ENCODE data around the gene APOA5.

DNA sequence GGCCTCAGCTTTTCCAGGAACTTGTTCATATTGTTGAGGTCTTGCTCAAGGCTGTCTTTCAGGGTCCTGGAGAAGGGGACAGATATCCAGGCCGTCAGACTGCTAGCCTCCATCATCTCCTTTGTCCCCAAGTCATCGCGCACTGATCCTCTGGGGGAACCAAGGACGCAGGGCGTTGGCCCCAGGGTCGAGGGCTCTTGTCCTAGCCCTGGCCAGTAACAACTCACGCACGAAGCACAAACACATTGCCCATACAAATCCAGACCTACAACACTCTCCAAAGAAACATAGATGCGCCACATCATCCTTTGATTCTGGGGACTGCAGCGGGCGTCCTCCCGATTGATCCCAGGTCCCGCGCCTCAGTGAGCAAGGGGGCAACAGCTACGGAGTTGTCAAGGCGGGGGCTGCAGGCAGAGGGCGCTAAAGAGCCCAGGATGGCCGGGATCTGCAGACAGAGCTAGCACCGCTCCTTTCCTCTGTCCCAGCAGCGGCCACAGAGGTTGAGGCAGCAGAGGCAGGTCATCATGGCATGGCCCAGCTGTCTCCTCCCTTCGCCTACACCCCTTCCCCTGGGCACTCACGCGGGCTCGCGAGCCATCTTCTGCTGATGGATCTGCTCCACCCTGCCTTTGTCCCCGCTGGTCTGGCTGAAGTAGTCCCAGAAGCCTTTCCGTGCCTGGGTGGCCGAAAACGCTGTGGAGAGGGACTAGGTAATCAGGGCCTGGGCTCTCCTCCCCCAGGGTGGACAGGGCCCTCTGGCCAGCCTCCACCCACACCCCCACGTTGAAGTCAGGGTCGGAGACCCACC is 472 bp downstream of the APOA5 start:
- TF ChIP-seq, protein P1, sequence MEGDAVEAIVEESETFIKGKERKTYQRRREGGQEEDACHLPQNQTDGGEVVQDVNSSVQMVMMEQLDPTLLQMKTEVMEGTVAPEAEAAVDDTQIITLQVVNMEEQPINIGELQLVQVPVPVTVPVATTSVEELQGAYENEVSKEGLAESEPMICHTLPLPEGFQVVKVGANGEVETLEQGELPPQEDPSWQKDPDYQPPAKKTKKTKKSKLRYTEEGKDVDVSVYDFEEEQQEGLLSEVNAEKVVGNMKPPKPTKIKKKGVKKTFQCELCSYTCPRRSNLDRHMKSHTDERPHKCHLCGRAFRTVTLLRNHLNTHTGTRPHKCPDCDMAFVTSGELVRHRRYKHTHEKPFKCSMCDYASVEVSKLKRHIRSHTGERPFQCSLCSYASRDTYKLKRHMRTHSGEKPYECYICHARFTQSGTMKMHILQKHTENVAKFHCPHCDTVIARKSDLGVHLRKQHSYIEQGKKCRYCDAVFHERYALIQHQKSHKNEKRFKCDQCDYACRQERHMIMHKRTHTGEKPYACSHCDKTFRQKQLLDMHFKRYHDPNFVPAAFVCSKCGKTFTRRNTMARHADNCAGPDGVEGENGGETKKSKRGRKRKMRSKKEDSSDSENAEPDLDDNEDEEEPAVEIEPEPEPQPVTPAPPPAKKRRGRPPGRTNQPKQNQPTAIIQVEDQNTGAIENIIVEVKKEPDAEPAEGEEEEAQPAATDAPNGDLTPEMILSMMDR (IDR thresholded peaks at IDR 0.05 in 4 of 5, conservative IDR thresholded peaks at IDR 0.05 in 1 of 5) = peak; percentile 87 to 94 (median 93)
- TF ChIP-seq POLR2A (IDR thresholded peaks at IDR 0.05) = no peak
